Erythroblast (primary cell): ENCODE measurements around the gene CHAT.

Experiments used
- GATA1 ChIP-seq: IDR thresholded peaks from 2 replicates; pipeline ENCODE4 v1.6.1; 2011; ENCODE audit warnings: low read depth, mild to moderate bottlenecking, control low read depth, low read length, moderate library complexity
- POLR2A ChIP-seq: IDR thresholded peaks from 2 replicates; pipeline ENCODE4 v1.6.1; 2011; ENCODE audit warnings: mild to moderate bottlenecking, low read length

DNA sequence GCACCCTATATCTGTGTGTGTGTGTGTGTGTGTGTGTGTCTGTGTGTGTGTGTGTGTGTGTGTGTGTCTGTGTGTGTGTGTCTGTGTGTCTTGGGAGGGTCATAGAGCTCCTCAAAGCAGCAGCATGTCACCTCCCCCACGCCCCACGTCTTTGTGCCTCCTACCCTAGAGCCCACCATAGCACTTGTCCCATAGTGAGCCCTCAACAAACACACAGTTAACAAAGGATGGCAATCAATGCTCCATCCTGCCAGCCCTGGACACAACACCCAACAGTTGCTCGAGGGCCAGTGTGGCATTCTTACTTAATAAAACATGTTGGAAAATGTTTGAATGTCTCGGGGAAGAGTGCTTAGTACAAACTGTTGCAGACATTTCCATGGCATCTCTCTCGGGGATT is 96.1 kb downstream of the CHAT start:
- TF ChIP-seq POLR2A (no peak), GATA1 (no peak)
